NCI-H146 treated with DMSO at 0.1 percent for 48 hours (cell line): ENCODE results near the gene IRF4.

Experiments
- DNase-seq: peaks from one replicate; lab custom pipeline; 2025; ENCODE audit not compliant: unreplicated experiment; lab: John Stamatoyannopoulos, UW

IRF4 gene

DNA sequence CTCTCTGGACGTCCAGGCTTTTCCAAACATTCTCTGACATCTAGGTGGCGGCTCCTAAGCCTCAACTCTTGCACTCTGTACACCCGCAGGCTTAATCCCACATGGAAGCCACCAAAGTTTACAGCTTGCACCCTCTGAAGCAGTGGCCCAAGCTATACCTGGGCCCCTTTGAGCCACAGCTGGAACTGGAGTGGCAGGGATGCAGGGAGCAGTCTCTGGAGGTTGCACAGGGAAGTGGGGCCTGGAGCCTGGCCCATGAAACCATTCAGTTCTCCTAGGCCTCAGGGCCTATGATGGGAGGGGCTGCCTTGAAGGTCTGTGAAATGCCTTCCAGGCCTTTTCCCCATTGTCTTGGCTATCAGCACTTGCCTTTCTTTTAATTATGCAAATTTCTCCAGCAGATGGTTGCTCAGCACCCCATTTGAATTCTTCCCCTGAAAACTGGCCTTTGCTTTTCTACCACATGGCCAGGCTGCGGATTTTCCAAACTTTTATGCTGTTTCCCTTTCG is 64.9 kb downstream of the IRF4 start:
- DNase-seq: no peak

DNA sequence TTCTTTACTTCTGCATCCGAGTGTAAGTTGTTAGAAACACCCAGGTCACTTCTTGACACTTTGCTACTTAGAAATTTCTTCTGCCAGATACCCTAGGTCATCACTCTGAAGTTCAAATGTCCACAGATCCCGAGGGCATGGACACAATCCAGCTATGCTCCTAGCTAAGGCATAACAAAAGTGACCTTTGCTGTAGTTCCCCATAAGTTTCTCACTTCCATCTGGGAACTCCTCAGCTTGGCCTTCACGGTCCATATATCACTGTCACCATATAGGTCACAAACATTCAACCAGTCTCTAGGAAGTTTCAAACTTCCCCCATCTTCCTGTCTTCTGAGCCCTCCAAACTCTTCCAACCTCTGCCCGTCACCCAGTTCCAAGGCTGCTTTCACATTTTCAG is 65.3 kb downstream of the IRF4 start:
- DNase-seq: no peak
